Transverse colon (tissue), 4 donors: ENCODE results near the gene ZBTB48. TPM values are rescaled to one million over a fixed set of nuclear protein-coding genes. Genes with fewer than 3 reads are reported as not detected.

Experiments used
- DNase-seq: peaks from one replicate; pipeline ENCODE4 v3.0.0-alpha.2; 2019
- H3K27ac ChIP-seq, 4 donors: fragments of 200-600 bp; sonication (generic); 2 replicates each; pipeline ENCODE4 v1.5.1; 2016 to 2018; ENCODE audit warnings: inconsistent platforms in 4 of 4
- H3K27me3 ChIP-seq: fragments of 200-600 bp; sonication (generic); 2 replicates; pipeline ENCODE4 v1.5.1; 2017; ENCODE audit warnings: inconsistent platforms
- H3K36me3 ChIP-seq, 4 donors: fragments of 200-600 bp; sonication (generic); 2 replicates each; pipeline ENCODE4 v1.5.1; 2017 to 2019; ENCODE audit warnings: inconsistent platforms in 4 of 4
- H3K4me1 ChIP-seq, 4 donors: fragments of 200-600 bp; sonication (generic); 2 replicates each; pipeline ENCODE4 v1.5.1; 2017 to 2020; ENCODE audit warnings: inconsistent platforms in 4 of 4
- H3K4me3 ChIP-seq, 4 donors: fragments of 200-600 bp; sonication (generic); 1 replicate in 1 of 4; 2 replicates in 3 of 4; pipeline versions ENCODE4 v1.5.1 to v1.6.1; 2017 to 2019; ENCODE audit warnings: inconsistent platforms in 4 of 4
- H3K9me3 ChIP-seq, 2 donors: fragments of 200-600 bp; sonication (generic); 2 replicates each; pipeline ENCODE4 v1.5.1; 2017 to 2019; ENCODE audit warnings: inconsistent platforms in 2 of 2
- EP300 ChIP-seq: sonication (generic); formaldehyde crosslinking; IDR thresholded peaks from one replicate; pipeline ENCODE4 v1.6.1; 2017; ENCODE audit warnings: antibody characterized with exemption, low read depth
- POLR2A ChIP-seq: fragments of 450-650 bp; IDR thresholded peaks from one replicate; pipeline ENCODE4 v1.6.1; 2016; ENCODE audit warnings: antibody characterized with exemption, mild to moderate bottlenecking, moderate library complexity
- POLR2AphosphoS5 ChIP-seq, 3 donors: sonication (generic); formaldehyde crosslinking; IDR thresholded peaks; one replicate each; pipeline ENCODE4 v1.6.1; 2016; ENCODE audit warnings: antibody characterized with exemption in 3 of 3
- WGBS, 2 donors: methylation state at CpG; one replicate each; pipeline ENCODE4 v1.1.5; 2018; ENCODE audit warnings: low coverage in 1 of 2; 5-methylcytosine and 5-hydroxymethylcytosine counted together
- in situ Hi-C, 4 donors: fragments of 200-750 bp; cut with MboI; loops; one replicate each; pipeline versions ENCODE4 v1.15.0 to v1.15.1; 2017; ENCODE audit warnings: low sequenced_read_pairs in 3 of 4, low pct_ligation_motif_present in 1 of 4, low pct_unique_long_range_greater_than_20kb in 1 of 4
- intact Hi-C: fragments of 100-400 bp; cut with DNase I; formaldehyde crosslinking; loops from one replicate; pipeline ENCODE4 v1.15.1; 2023; ENCODE audit warnings: low total_unique reads
- total RNA-seq, 4 donors: library from RNA; depleted of rRNA; stranded (reverse); fragments of >200 nt; gene quantifications; one replicate each; pipeline ENCODE4 v1.1.0, GENCODE V29; 2016
- TF ChIP-seq, protein P1 (sequence below), 5 experiments: fragments of 200-600 bp in 3 of 5; fragments of 450-650 bp in 2 of 5; sonication (generic) in 3 of 5; IDR thresholded peaks; 1 replicate in 2 of 5; 2 replicates in 3 of 5; pipeline ENCODE4 v1.5.1; 2016 to 2017; ENCODE audit warnings: antibody characterized with exemption in 5 of 5, inconsistent platforms in 3 of 5, mild to moderate bottlenecking in 2 of 5, moderate library complexity in 1 of 5

ZBTB48 gene
- total RNA-seq, 4 donors from 2014 or later: 18.3 to 37.7 (median 30.5) TPM

DNA sequence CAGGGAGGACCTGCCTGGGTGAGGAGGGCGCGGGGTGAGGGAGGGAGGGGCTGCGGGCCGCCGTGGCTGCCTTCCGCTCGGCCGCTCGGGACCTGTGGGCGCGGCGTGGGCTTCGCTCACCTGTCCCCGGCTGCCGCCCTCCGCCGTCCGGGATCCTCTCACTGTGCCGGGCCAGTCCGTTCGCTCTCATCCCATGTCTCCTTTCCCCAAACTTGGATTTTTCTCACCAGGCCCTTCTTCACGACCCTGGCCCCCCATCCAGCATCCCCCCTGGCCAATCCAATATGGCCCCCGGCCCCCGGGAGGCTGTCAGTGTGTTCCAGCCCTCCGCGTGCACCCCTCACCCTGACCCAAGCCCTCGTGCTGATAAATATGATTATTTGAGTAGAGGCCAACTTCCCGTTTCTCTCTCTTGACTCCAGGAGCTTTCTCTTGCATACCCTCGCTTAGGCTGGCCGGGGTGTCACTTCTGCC is 362 bp downstream of the ZBTB48 start:
- H3K36me3 ChIP-seq: no peaks in the 10 kb centered on the region
- TF ChIP-seq POLR2AphosphoS5 (IDR thresholded peaks at IDR 0.05) (no peak), POLR2A (no peak), EP300 (no peak)
- TF ChIP-seq, protein P1, sequence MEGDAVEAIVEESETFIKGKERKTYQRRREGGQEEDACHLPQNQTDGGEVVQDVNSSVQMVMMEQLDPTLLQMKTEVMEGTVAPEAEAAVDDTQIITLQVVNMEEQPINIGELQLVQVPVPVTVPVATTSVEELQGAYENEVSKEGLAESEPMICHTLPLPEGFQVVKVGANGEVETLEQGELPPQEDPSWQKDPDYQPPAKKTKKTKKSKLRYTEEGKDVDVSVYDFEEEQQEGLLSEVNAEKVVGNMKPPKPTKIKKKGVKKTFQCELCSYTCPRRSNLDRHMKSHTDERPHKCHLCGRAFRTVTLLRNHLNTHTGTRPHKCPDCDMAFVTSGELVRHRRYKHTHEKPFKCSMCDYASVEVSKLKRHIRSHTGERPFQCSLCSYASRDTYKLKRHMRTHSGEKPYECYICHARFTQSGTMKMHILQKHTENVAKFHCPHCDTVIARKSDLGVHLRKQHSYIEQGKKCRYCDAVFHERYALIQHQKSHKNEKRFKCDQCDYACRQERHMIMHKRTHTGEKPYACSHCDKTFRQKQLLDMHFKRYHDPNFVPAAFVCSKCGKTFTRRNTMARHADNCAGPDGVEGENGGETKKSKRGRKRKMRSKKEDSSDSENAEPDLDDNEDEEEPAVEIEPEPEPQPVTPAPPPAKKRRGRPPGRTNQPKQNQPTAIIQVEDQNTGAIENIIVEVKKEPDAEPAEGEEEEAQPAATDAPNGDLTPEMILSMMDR (IDR thresholded peaks at IDR 0.05): no peak
- intact Hi-C loops (no loop called here), in situ Hi-C loops (no loop called here)
- peak overlapping the region; percentile 55 to 99 (median 84) for H3K4me3 ChIP-seq
- no peak for DNase-seq
- H3K27ac ChIP-seq: peak overlapping the region; percentile 89 to 98 (median 96)
- H3K9me3 ChIP-seq: no peaks in the 10 kb centered on the region
- no peaks in the 10 kb centered on the region for H3K27me3 ChIP-seq
- peaks cover 17 to 37% (median 35%) of the 10 kb centered on the region in 4 donors for H3K4me1 ChIP-seq
- WGBS, 2 donors: 0 to 1% methylated on average over 6 to 30 of the region's 30 CpGs

- no peak for DNase-seq
- intact Hi-C loops: no loop called here
- TF ChIP-seq, protein P1 (IDR thresholded peaks at IDR 0.05): peak in 3 of 5 experiments; percentile 11 to 16 (median 15)
- no peak for TF ChIP-seq POLR2A
- 32 to 40% methylated on average over 4 to 19 of the region's 19 CpGs for WGBS, 2 donors
- peak overlapping the region; percentile 55 to 99 (median 84) for H3K4me3 ChIP-seq
- peaks cover 17 to 37% (median 35%) of the 10 kb centered on the region in 4 donors for H3K4me1 ChIP-seq
- peak overlapping the region; percentile 89 to 98 (median 96) for H3K27ac ChIP-seq
- in situ Hi-C loops: no loop called here
- no peaks in the 10 kb centered on the region for H3K9me3 ChIP-seq
- H3K36me3 ChIP-seq: no peaks in the 10 kb centered on the region
- H3K27me3 ChIP-seq: no peaks in the 10 kb centered on the region
Observed at GRCh38 chr1:6580593-6581409, 1.0 kb downstream of the ZBTB48 start.

- peak; percentile 31 for DNase-seq
- Histone ChIP-seq H3K27me3 (no peaks in the 10 kb centered on the region), H3K36me3 (no peaks in the 10 kb centered on the region), H3K4me3 (peak overlapping the region in 1 of 4 donors; percentile 98), H3K9me3 (no peaks in the 10 kb centered on the region), H3K27ac (peak overlapping the region; percentile 89 to 98 (median 96)), H3K4me1 (peaks cover 17 to 37% (median 35%) of the 10 kb centered on the region in 4 donors)
- WGBS, 2 donors: 44 to 49% methylated on average over 9 to 10 of the region's 10 CpGs
- intact Hi-C loops (no loop called here), in situ Hi-C loops (no loop called here)
- TF ChIP-seq EP300: no peak
- no peak for TF ChIP-seq POLR2A
- no peak for TF ChIP-seq POLR2AphosphoS5 (IDR thresholded peaks at IDR 0.05)
- TF ChIP-seq, protein P1 (IDR thresholded peaks at IDR 0.05): no peak
Observed at GRCh38 chr1:6581561-6582305, 1.9 kb downstream of the ZBTB48 start.

DNA sequence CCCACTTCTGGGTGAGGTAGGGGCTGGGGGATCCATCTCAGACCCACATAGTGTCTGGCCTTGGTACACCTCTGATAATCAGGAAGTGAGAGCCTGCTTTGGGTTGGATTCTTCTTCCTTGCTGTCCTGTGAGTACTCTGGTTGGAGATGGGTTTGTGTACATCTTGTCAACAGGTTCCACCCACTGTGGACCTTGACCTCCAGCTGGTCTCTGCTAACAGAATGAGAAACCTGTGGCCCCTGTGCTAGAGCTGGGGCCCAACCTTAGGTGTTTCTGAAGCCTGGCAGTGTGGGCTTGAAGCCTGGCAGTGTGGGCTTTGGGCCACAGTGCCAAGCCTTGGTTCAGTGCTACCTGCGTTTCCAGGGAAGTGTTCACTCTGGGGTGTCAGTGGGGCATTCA is 2.6 kb downstream of the ZBTB48 start:
- in situ Hi-C loops: no loop called here
- TF ChIP-seq EP300: no peak
- peak; percentile 65 for TF ChIP-seq POLR2A
- peak; percentile 35 to 81 (median 81) for TF ChIP-seq POLR2AphosphoS5 (IDR thresholded peaks at IDR 0.05)
- TF ChIP-seq, protein P1 (IDR thresholded peaks at IDR 0.05): no peak
- intact Hi-C loops: no loop called here
- 83% methylated on average over 1 of the region's 1 CpG; no CpG with 5 or more reads in 1 of the 2 donors for WGBS, 2 donors
- Histone ChIP-seq H3K4me3 (peak overlapping the region in 1 of 4 donors; percentile 98), H3K36me3 (no peaks in the 10 kb centered on the region), H3K27ac (peak overlapping the region; percentile 89 to 98 (median 96)), H3K27me3 (no peaks in the 10 kb centered on the region), H3K4me1 (peaks cover 17 to 39% (median 37%) of the 10 kb centered on the region in 4 donors), H3K9me3 (no peaks in the 10 kb centered on the region)
- peak; percentile 88 for DNase-seq
